ENCODE data around the gene SCN2A. TPM values are rescaled to one million over a fixed set of nuclear protein-coding genes. Genes with fewer than 3 reads are reported as not detected.
"Not testable (repeated sequence)": the region's sequence is repeated elsewhere in the genome, so short reads cannot be mapped to it uniquely, and the experiment has no call there.

The SCN2A gene
- total RNA-seq, 1 donor from 2014 or later = 0.05 TPM

- intact Hi-C loops (cut with DNase I) = no loop called here
- DNase-seq = no peak
- no peak for ATAC-seq (ENCODE audit: poor library complexity)
These were observed 6.0 kb downstream of the SCN2A start for GRCh38 chr2:165245081-165245793.

- DNase-seq = no peak
- ATAC-seq (ENCODE audit: poor library complexity) = no peak
- intact Hi-C loops (cut with DNase I) = no loop called here
These were observed 9.0 kb downstream of the SCN2A start for GRCh38 chr2:165248238-165248637.

- intact Hi-C loops (cut with DNase I) = no loop called here
- no peak for ATAC-seq (ENCODE audit: poor library complexity)
- DNase-seq = no peak
These were observed 12.2 kb downstream of the SCN2A start for GRCh38 chr2:165251366-165251765.

GRCh38 chr2:165253178-165253577 lies 14.0 kb downstream of the SCN2A start:
- intact Hi-C loops (cut with DNase I) = no loop called here
- ATAC-seq (ENCODE audit: poor library complexity) (no peak), DNase-seq (no peak)

GRCh38 chr2:165256618-165257017 lies 17.4 kb downstream of the SCN2A start:
- ATAC-seq (ENCODE audit: poor library complexity) (no peak), DNase-seq (no peak)
- intact Hi-C loops (cut with DNase I) = no loop called here

- DNase-seq; intact Hi-C loops (cut with DNase I); ATAC-seq (ENCODE audit: poor library complexity): not testable (repeated sequence)
These were observed 21.1 kb downstream of the SCN2A start for GRCh38 chr2:165260347-165260746.

GRCh38 chr2:165268754-165269153 lies 29.5 kb downstream of the SCN2A start:
- no peak for DNase-seq
- no peak for ATAC-seq (ENCODE audit: poor library complexity)
- intact Hi-C loops (cut with DNase I) = no loop called here

GRCh38 chr2:165273176-165273575 lies 34.0 kb downstream of the SCN2A start:
- no peak for ATAC-seq (ENCODE audit: poor library complexity)
- no peak for DNase-seq
- intact Hi-C loops (cut with DNase I) = no loop called here

GRCh38 chr2:165274698-165275097 lies 35.5 kb downstream of the SCN2A start:
- intact Hi-C loops (cut with DNase I) = no loop called here
- DNase-seq (peak; percentile 85), ATAC-seq (ENCODE audit: poor library complexity) (peak; percentile 99)

GRCh38 chr2:165275932-165276331 lies 36.7 kb downstream of the SCN2A start:
- ATAC-seq (ENCODE audit: poor library complexity) = no peak
- DNase-seq = no peak
- intact Hi-C loops (cut with DNase I) = no loop called here

- no peak for DNase-seq
- no peak for ATAC-seq (ENCODE audit: poor library complexity)
- intact Hi-C loops (cut with DNase I) = no loop called here
These were observed 38.1 kb downstream of the SCN2A start for GRCh38 chr2:165277295-165277694.

- ATAC-seq (ENCODE audit: poor library complexity) = no peak
- intact Hi-C loops (cut with DNase I) = no loop called here
These were observed 38.8 kb downstream of the SCN2A start for GRCh38 chr2:165277860-165278656.

GRCh38 chr2:165280356-165280755 lies 41.1 kb downstream of the SCN2A start:
- intact Hi-C loops (cut with DNase I) = no loop called here
- ATAC-seq (ENCODE audit: poor library complexity) (no peak), DNase-seq (no peak)

More at GRCh38 chr2:165277860-165278656, 38.8 kb downstream of the SCN2A start:
- DNase-seq = no peak

- intact Hi-C loops (cut with DNase I) = no loop called here
- ATAC-seq (ENCODE audit: poor library complexity) (no peak), DNase-seq (no peak)
These were observed 42.2 kb downstream of the SCN2A start for GRCh38 chr2:165281387-165281786.

- DNase-seq (no peak), ATAC-seq (ENCODE audit: poor library complexity) (no peak)
- intact Hi-C loops (cut with DNase I) = no loop called here
These were observed 44.1 kb downstream of the SCN2A start for GRCh38 chr2:165283342-165283741.

- intact Hi-C loops (cut with DNase I) = no loop called here
- ATAC-seq (ENCODE audit: poor library complexity) (no peak), DNase-seq (no peak)
These were observed 48.0 kb downstream of the SCN2A start for GRCh38 chr2:165287094-165287778.

GRCh38 chr2:165289069-165289468 lies 49.9 kb downstream of the SCN2A start:
- no peak for ATAC-seq (ENCODE audit: poor library complexity)
- no peak for DNase-seq
- intact Hi-C loops (cut with DNase I) = no loop called here

- ATAC-seq (ENCODE audit: poor library complexity) = peak; percentile 99
- DNase-seq = no peak
- intact Hi-C loops (cut with DNase I) = loop anchor here (5.0 to 10.0 kb wide), 2 partner anchors 51 to 279 kb away; no protein-coding TSS in a partner anchor
These were observed 54.5 kb downstream of the SCN2A start for GRCh38 chr2:165293440-165294420.

All from Right ventricle myocardium superior (tissue), 1 donor.